GM18507 (cell line): ENCODE results near the gene SIX4.
"Not testable (repeated sequence)": the region's sequence is repeated elsewhere in the genome, so short reads cannot be mapped to it uniquely, and the experiment has no call there.

ENCODE experiments used
- DNase-seq: peaks from one replicate; pipeline ENCODE4 v3.0.0; 2011; ENCODE audit warnings: low read depth; ENCODE audit not compliant: insufficient read length; ENCODE audit errors: extremely low spot score
- FAIRE-seq: peaks from 2 replicates; lab custom pipeline; 2011; peaks lifted over from hg19 to GRCh38; lab: Jason Lieb, UNC

The SIX4 gene

DNA sequence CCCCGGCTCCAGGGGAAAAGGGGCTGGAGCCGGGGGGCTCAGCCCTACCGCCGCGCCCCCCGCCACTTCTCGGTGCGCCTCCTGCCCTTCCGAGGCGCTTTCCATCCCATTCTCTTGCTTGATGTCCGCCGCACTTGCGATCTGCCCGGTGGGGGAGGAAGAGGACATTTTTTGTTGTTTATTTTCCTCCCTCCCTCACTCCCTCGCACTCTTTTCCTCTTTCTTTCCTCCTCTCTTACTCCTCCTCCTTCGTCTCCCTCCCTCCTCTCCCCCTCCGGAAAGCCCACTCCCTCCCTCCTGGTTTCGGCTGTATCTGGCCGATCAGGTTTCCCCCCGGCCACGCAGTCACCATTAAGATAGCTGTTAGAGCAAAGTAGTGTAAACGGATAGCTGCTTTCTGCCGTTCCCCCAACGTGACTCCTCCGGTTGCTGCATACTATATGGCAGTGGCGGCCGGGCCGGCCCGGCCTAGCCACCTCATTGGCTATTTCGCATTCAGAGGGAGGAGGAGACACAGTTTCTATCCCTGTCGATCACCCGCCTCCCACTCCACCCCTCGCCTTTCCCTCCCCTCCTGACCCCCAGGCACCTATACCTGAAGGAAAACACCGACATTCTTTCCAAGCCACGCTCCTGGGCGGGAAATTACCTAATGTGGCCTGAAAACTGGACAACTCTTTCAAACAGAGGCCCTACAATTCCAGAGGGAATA lies at the start of gene SIX4:
SIX4 (minus strand) TSS at position 445 of the 712 bp plus-strand sequence; CDS start at position 168, 277 bp downstream.
- peak; percentile 46 for FAIRE-seq

DNA sequence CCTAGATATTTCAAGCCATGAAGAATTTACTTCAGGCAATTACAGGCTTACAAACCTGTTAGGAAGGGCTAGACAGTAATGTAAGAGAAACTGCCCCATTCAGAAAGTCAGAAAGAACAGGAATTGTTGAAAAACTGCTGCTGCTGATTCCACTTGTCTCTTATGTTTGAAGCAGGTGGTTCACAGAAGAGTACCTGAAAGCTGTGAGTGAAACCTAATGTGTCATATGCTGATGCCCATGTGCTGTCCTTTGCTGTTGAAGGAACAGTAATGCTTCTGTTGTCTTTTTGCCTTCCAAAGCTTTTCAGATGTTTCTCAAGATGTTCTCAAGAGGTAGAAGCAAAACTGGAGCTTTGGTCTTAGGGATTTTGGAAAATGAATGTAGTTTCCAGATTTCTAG lies 49.4 kb upstream of the SIX4 start:
- no peak for DNase-seq
- FAIRE-seq = no peak

More for the DNA sequence above, at the start of gene SIX4:
- DNase-seq = no peak

DNA sequence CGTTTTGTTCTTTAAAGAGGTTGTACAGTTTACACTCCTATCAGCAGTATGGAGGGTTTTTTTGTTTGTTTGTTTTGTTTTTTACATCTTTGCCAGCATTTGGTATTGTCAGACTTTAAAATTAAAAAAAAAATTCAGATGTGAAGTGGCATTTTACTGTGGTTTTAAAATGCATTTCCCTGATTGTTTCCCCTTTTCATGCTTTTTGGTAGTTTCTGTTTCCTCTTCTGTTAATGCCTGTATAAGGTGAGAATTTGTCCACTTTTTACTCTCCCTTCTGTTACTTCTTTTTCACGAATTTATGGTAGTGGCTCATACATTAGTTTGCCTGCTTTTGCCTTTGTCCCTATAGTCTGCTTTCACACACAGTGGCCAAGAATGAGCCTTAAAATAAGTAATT lies 47.0 kb upstream of the SIX4 start:
- no peak for DNase-seq
- no peak for FAIRE-seq

DNA sequence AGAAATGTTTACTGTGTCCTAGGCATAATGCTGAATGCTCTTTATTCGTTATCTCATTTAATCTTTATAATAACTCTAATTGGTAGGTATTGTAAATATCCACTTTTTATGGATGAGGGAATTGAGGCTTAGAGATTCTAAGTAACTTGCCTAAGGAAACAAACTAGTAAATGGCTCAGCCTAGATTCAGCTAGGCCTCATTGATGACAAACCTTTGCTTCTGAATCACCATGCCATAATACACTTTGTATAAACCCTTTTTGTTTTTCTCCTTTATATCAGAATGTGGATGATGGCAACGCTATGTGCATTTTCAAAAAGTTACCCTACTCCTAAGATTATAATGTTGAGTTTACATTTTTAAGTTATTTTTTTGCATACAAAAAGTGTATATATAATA lies 44.5 kb upstream of the SIX4 start:
- FAIRE-seq = no peak
- no peak for DNase-seq

DNA sequence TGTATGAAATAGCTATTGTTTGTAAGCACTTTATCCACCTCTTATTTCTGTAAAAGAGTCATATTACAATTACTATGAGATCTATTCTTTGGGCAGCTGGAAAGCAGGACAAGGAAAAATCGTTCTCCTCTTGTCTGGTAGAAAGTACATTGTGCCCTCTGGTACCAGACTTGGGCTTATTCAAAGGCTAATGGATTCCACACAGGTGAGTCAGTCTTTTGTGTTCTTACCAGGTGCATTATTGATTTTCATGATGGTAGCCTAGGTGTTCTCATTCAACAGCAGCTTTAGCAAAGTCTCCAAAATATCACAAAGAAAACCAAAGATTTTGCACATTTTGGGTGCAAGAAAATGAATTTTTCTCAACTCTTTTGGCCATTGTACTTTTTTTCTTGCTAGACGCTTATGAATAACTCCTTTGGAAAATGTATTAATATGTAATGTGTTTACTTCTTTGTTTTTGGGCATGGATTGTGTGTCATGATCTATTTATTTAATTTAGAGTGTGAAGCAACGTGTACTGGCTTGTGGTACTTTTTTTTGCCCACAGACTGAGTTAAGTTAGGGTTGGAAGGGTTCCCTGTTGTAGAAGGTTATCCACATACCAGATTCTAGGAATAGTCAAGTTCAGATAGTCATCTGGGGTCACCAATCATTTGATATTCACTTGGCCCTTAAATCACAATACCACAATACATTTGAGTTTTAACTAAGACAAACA lies 36.7 kb upstream of the SIX4 start:
- FAIRE-seq (no peak), DNase-seq (no peak)

DNA sequence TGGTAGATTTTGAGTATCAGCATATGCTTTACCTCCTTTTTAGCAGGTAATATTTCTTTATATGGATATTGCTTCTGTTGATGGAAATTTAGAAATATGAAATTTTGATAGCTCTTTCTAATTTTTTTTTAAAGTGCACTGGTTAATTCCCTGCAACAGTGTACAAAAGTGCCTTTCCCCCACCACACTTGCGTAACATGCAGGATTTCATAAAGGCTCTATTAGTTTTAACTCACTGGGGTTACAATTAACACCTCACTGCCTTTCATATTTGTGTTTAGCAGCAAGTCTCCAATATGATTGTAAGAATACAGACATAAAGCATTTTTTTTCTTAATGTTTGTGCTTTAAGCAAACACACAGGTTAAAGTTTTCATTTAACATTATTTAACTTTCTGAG lies 36.1 kb upstream of the SIX4 start:
- DNase-seq = no peak
- no peak for FAIRE-seq

DNA sequence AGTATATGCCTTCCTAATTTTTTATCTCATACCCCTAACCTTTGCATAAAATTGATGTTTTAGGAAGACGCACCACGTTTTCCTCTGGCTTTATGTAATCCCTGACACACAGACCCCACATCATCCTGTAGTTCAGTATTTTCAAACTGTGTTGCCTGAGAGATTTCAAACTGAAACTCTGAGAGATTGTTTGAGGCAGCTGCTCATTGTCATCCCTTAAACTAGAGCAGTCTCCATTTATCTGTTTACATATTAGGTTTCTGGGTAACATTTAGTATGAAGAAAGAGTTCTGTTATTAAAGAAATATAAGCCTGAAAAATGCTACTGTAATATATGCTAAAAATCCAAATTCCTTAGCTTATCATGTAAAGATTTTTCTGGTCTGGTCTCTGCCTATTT lies 34.7 kb upstream of the SIX4 start:
- FAIRE-seq (peak; percentile 26), DNase-seq (no peak)

DNA sequence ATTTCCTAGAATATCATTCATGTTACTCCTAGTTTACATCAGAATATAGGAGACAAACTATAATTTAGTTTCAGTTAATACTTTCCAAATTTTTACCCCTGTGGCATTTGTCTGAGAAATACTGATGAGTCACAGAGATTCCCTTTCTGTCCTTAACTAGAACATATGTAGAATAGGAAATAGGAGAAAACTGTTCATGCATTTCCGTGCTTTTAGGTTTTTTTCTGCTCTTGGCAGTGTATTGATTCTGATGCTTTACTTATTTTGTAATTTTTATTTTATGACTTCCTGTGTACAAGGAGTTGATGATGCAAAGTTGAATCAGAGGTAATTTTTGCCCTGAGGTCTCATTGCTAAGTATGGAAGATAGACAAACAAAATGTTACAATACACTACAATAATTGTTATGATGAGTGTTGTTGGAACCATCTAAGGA lies 33.4 kb upstream of the SIX4 start:
- DNase-seq (no peak), FAIRE-seq (peak; percentile 59)

DNA sequence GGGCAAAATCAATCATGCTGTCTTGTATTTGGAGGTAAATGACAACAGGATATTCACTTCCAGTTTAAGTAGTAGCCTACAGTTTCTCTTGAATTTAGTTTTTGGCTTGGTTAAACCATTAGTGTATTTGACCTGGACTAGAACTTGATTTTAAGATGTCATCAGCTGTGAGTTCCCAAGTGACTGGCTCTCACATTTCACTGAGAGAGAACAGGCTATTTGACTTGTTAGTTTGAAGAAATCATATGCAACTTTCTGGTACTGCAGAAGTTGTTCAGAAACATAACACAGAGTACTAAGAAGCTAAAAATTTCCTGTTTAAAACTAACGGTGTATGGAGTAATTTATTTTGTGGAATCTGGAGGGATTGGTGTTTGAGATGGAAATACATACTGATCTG lies 32.7 kb upstream of the SIX4 start:
- DNase-seq (no peak), FAIRE-seq (no peak)

DNA sequence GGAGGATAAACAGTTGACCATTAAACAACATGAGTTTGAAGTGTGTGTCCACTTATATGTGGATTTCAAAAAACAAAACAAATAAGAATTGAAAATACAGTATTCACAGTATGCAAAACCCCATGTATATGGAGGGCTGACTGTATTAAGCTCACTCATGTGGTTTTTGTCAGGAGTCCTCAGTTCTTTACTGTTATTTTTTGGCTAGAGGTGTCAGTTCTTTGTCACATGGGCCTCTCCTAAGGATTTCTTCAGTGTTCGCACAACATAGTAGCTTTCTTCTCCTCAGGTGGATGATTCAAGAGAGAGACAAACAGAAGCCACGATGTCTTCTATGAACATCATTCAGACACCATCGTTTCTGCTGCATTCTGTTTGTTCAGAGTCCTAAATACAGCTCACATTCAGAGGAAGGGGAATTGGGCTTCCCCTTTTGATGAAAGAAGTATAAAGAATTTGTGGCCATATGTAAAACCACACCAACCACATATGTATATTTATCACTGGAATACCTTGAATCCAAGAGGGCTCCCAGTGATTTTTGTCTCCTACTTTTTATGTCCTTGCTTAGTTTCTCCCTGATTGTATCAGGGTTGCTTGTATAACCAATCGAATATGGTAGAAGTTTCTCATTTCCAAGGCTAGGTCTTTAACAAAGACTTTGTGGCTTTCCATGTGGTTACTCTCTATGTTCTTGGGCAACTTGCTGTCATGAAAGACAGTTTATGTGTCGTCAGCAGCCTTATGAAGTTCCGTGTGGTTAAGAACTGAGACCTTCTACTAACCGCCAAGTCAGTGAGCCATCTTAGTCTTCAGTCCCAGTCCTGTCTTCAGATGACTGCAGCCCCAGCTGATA lies 29.3 kb upstream of the SIX4 start:
- DNase-seq (peak; percentile 62), FAIRE-seq (peak; percentile 99)

DNA sequence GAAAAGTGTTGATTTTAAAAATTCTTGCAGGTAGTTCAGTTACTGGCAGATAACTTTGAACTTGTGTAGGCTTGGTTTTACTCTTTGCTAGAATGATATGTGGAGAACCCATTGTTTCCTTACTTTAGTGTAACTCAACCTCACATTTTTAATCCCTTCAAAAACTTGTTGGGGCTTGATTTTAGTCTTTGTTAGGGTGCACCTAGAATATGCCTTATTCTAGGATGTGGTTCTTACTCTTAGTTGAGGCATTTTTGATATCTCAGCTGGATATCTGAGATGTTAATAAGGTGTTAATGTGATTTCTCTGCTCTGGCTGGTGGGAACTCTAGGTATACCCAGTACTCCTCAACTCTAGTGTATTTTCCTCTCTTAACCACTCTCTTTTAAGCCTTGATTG lies 20.4 kb upstream of the SIX4 start:
- no peak for FAIRE-seq
- DNase-seq = no peak

DNA sequence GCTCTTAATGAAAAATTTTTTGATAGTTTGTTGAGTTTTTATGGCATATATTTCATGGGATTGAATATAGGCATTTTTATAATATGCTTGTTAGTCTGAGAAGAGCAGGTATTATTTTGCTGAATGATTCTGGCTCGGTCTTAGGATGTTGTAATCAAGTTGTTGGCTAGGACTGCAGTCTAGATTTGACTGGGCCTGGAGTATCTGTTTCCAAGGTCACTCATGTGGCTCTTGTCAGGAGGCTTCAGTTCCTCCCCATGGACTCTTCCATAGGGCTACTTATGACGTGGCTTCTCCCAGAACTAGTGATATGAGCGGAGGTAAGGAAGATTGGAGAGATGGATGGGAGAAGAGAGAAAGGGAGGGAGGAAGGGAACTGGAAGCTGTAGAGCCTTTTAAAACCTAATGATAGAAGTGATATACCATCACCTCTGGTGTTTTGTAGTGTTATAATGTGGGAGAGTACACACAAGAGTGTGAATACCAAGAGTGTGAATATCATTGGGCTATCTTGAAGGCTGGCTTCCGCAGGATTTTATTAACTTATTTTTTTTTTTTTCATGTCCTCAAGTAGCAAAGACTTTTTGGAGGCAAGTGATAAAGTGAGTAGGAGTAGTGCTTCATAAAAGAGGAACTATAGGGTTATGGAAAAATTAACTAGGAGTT lies 14.8 kb upstream of the SIX4 start:
- DNase-seq (no peak), FAIRE-seq (no peak)

DNA sequence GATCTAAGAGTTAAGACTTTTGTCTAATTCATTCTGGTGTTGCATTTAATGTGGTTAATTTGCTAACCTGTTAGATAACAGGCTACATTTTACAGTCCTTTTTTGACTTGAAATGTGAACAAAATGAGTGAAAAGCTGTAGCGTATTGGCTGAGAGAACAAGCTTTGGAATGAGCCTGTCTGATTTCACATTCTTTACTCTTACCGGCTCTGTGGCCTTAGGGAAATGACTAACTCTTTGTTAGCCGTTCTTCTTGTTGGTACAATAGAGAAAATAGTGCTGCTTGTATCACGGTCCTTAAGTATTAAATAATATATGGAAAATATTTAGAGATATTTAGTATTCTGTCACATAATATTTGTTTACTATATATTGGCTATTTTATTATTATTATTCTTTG lies 12.3 kb upstream of the SIX4 start:
- DNase-seq (no peak), FAIRE-seq (no peak)

DNA sequence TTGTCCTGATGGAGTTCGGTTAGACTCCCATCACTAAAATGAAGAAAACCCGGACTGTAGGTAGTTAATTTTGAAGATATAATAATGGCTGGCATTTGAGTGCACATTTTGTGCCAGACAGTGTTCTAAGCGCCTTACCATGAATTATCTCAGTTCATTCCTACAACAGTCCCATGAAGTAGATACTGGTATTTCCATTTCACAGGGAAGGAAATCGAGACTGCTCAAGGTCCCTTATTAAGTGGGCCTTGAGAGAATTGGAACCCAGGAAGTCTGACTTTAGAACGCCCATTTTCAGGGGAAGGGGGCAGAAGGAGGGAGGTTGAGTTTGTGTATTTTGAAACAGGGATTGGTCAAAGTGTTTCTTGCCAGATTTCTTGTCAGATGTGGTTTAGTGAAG lies 11.3 kb upstream of the SIX4 start:
- no peak for DNase-seq
- FAIRE-seq = no peak

DNA sequence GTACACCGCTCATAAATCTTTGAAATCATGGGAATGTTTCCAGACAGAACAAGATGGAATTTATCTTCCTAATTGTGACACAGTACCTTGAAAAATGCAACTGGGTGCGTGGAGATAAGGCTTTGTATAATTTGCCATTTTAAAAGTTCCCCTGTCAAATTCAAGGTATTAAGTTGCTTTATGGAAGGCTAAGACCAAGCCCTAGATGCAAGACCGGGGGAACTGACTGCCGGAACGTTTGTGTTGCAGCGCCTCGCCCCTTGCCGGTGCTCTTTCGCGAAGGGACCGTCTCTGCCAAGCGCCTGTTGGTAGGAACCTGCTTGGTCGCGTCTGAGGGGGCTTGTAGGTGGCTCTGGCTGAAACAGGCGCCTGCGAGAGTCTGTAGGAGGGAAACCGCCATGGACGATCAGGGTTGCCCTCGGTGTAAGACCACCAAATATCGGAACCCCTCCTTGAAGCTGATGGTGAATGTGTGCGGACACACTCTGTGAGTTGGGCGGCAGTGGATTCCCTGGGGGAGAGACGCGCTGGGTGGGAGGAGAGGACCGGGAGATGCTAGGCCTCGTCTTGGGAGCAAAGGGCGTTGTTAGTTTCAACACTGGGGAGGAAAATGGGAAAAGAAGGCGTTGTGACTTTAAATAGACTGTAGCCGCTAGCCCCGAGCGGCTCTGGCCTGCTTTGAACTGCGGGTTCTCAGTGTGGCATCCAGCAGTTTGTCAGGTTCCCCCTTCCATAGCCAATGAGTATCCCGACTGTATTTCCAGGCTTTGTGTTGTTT lies 10.5 kb upstream of the SIX4 start, which contains the start of gene MNAT1:
MNAT1 (plus strand) TSS at position 297 of the 778 bp plus-strand sequence; CDS start at position 399, 102 bp downstream.
- DNase-seq = no peak
- FAIRE-seq = peak; percentile 88

DNA sequence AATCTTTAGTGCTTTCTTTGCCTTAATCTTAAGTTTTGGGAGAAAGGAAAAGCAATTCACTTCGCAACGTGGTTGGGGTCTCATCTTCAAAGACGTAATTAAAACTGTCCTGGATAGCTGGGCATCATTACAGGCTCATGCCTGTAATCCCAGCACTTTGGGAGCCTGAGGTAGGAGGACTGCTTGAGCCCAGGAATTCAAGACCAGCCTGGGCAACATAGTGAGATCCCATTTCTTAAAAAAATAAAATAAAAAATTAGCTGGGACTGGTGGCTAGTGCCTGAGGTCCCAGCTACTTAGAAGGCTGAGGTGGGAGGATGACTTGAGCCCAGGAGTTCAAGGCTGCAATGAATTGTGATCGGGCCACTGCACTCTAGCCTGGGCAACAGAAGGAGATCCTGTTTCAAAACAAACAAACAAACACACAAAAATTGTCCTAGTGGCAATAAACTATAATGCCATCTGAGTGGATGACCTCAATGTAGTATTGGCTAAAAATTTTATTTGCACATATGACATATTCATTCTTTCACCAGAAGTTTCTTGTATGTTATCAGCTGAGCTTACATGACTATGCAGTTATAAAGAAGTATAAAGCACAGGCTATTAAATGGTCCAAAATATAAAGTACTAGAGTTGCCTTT lies 8.8 kb upstream of the SIX4 start:
- no peak for FAIRE-seq
- no peak for DNase-seq

DNA sequence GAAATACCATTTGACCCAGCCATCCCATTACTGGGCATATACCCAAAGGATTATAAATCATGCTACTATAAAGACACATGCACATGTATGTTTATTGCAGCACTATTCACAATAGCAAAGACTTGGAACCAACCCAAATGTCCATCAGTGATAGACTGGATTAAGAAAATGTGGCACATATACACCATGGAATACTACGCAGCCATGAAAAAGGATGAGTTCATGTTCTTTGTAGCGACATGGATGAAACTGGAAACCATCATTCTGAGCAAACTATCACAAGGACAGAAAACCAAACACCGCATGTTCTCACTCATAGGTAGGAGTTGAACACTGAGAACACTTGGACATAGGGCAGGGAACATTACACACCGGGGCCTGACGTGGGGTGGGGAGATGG lies 7.1 kb upstream of the SIX4 start:
- FAIRE-seq, DNase-seq: not testable (repeated sequence)

DNA sequence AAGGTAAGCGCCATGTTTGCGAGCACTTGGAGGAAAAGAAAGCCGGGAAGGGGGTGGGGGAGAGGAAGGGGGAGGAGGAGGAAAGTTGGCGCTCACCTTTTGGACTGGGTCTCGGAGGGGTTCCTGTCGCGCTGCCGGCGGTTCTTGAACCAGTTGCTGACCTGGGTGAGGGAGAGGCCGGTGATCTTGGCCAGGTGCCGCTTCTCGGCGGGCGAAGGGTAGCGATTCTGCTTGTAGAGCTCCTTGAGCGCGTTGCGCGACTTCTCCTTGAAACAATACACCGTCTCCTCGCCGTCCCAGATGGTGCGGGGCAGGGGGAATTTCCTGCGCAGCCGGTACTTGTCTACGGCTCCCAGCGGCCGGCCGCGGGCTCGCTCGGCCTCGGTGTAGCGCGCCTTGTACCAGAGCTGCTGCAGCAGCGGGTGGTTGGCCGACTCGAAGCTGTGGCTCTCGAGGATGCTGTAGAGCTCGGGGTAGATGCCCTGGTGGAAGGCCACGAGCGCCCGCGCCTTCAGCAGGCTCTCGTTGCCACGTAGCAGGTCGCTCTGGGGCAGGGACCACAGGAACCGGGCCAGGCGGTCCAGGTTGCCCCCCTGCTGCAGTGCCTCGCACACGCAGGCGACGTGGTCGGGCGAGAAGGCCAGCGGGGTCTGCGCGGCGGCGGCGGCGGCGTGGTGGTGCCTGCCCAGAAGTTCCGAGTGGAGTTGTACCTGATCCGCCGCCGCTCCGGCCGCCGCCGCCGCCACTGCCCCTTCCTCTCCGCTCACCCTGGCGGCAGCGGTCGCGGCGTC lies 840 bp downstream of the SIX4 start:
- no peak for DNase-seq

More for the DNA sequence above, 840 bp downstream of the SIX4 start:
- FAIRE-seq = no peak
